ENCODE results near the gene REG1A. TPM values are rescaled to one million over a fixed set of nuclear protein-coding genes. Genes with fewer than 3 reads are reported as not detected.

Gene REG1A
- total RNA-seq, 8 experiments from 2014 or later: 0.56 TPM; not detected in 7

DNA sequence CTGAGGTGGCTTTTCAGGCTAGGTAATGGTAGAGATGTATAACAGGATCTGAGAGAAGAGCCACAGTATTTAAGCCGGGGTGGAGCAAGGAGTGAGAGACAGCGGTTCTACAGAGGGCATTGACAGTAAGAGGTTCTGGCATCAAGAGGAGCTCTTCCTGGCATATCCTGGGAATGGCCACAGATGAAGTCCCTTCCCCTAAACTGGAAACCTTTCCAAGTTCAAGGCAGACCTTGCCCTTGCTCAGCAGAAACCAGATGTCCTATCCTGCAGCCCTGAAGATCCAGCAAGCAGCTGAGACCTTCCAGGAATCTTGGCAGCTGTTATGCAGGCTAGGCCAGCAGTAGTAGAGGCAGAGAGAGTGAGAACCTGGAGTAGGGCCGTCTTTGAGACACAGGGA, 18.1 kb downstream of the REG1A start:
- in situ Hi-C loops (cut with MboI; ENCODE audit: low pct_unique_long_range_greater_than_20kb in 2 of 9, low sequenced_read_pairs in 9 of 9, unreplicated experiment in 9 of 9): no loop called here

DNA sequence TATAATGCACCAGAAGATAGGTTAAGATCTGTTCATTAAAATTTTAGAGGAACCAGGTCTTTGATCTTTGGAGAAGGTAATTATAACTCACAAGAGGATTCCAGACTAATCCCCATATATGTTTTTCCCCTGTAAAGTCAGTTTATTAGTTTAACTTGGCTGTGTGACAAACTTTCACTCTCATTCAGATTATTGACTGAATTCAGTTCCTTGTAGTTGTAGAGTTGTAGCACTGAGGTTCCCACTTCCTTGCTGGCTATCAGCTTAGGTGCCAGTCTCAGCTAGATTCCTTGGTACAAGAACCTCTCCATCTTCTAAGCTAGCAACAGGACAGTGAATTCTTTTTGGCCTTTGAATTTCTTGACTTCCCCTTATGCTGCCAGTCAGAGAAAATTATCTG, 19.1 kb downstream of the REG1A start:
- Histone ChIP-seq H3K27ac (no peak overlapping the region), H3K4me1 (replicated peaks in 1 of 2) (no peaks in the 10 kb centered on the region), H3K4me3 (no peak overlapping the region)
- in situ Hi-C loops (cut with MboI; ENCODE audit: low pct_unique_long_range_greater_than_20kb in 2 of 9, low sequenced_read_pairs in 9 of 9, unreplicated experiment in 9 of 9): no loop called here
- no peak for ATAC-seq (replicated peaks in 6 of 8)

More for the DNA sequence above, 18.1 kb downstream of the REG1A start:
- no peaks in the 10 kb centered on the region for H3K4me1 ChIP-seq (replicated peaks in 1 of 2)
- no peak overlapping the region for H3K4me3 ChIP-seq
- H3K27ac ChIP-seq: no peak overlapping the region
- 0 to 100% (median 78%) methylated on average over 1 to 3 of the region's 3 CpGs; no CpG with 5 or more reads in 1 of the 10 experiments for WGBS, 10 experiments
- no peak for ATAC-seq (replicated peaks in 6 of 8)

DNA sequence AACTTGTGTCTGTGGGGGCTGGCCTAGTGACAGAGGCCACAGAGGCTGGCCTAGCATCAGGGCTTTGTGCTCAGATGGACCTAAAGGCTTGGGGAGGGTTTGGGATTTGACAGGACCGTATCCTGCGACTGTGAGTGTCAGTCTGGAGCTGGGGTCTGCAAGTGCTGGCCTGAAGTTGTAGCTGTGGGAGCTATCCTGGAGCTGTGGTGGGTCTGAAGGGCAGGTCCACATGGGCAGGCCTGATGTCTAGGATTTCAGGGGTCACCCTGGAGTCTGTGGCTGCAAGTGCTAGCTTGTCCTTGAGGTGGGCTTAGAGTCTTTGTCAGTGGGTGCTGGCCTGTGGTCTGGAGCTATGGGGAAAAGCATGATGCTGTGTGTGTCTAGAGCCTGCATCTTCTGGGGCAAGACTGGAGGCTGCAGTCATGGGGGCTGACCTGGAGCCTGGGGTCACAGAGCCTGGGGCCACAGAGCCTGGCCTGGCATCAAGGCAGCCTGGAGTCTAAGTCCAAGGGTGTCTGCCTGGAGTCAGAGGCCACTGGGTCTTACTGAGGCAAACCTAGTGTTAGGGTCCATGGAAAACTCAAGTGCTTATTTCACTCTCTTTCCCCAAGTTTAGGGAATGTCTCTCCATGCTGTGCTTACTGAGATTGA, 35.7 kb downstream of the REG1A start:
- WGBS, 10 experiments: 7 to 100% (median 71%) methylated on average over 1 to 2 of the region's 2 CpGs; no CpG with 5 or more reads in 7 of the 10 experiments
- no peak overlapping the region for H3K4me3 ChIP-seq
- no peak for ATAC-seq (replicated peaks in 6 of 8)
- no peaks in the 10 kb centered on the region for H3K4me1 ChIP-seq (replicated peaks in 1 of 2)
- no peak overlapping the region for H3K27ac ChIP-seq
- in situ Hi-C loops (cut with MboI; ENCODE audit: low pct_unique_long_range_greater_than_20kb in 2 of 9, low sequenced_read_pairs in 9 of 9, unreplicated experiment in 9 of 9): no loop called here

DNA sequence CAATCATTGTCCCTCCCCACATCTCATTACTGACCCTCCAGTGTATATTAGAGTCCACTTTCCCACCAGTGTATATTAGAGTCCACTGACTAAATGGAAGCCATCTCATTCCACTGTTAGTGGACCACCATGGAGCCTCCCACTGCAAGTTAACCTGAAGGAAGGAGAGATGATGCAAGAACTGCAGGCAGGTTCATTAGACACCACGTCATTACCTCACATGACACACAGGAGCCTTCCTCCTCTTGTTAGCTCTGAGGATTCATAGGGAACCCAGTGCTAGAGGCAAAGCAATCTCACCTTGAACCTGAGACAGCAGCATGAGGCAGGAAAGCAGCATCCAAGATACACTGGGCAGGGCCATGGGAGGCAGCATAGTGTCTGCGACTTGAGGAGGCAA, 38.7 kb downstream of the REG1A start:
- Histone ChIP-seq H3K4me1 (replicated peaks in 1 of 2) (no peaks in the 10 kb centered on the region), H3K27ac (no peak overlapping the region), H3K4me3 (no peak overlapping the region)
- ATAC-seq (replicated peaks in 6 of 8): no peak
- whole genome bisulfite sequencing, 10 experiments: 6 to 73% (median 50%) methylated on average over 1 to 2 of the region's 2 CpGs; no CpG with 5 or more reads in 7 of the 10 experiments
- in situ Hi-C loops (cut with MboI; ENCODE audit: low pct_unique_long_range_greater_than_20kb in 2 of 9, low sequenced_read_pairs in 9 of 9, unreplicated experiment in 9 of 9): no loop called here

DNA sequence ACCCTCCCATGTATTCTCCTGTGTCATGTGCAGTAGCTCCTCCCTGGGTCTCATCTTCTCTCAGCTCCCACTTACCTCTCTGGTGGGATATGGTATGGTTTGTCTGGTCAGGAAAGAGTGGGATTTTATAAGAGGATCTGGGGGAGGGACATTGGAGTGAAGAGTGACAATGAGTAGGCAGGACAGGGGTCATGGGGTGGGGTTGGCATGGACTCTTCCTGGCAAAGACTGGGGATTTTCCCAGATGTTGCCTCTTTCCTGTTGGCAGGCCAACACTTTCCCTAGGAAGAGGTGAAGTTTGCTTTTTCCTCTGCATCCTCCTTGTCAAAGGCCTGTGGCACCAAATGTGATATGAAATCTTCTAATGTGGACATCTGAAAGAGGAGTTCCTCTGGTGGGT, 39.4 kb downstream of the REG1A start, which contains the start of gene REG3A:
REG3A (minus strand) TSS at position 101 of the 400 bp plus-strand sequence. CDS start 348 bp downstream, outside the sequence.
- no peak within 1 kb of the TSS for H3K4me3 ChIP-seq
- no peak for ATAC-seq (replicated peaks in 6 of 8)
- in situ Hi-C loops (cut with MboI; ENCODE audit: low pct_unique_long_range_greater_than_20kb in 2 of 9, low sequenced_read_pairs in 9 of 9, unreplicated experiment in 9 of 9): no loop called here
- H3K4me1 ChIP-seq (replicated peaks in 1 of 2): no peaks in the 10 kb centered on the region
- H3K27ac ChIP-seq: no peak within 1 kb of the TSS

DNA sequence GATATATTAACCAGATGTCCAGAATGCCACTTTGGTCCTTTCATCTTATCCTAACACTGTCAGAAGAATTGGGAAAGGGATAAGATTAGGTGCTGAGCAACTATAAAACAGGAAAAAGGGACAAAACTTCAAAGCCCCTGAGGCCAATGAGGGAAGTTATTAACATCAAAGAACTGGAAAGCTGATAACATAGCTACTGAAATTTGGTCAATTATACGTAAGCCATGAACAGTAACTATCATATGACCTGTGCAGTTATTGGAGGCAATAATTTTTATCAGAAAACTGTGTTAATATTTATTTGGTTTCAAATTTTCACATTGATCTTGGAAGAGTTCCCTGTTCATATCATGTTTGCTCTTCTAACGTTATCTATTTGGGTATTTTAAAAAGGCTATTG, 41.8 kb downstream of the REG1A start:
- Histone ChIP-seq H3K27ac (no peak overlapping the region), H3K4me3 (no peak overlapping the region), H3K4me1 (replicated peaks in 1 of 2) (no peaks in the 10 kb centered on the region)
- in situ Hi-C loops (cut with MboI; ENCODE audit: low pct_unique_long_range_greater_than_20kb in 2 of 9, low sequenced_read_pairs in 9 of 9, unreplicated experiment in 9 of 9): no loop called here
- 0 to 100% (median 42%) methylated on average over 1 to 2 of the region's 2 CpGs for WGBS, 10 experiments
- ATAC-seq (replicated peaks in 6 of 8): no peak

DNA sequence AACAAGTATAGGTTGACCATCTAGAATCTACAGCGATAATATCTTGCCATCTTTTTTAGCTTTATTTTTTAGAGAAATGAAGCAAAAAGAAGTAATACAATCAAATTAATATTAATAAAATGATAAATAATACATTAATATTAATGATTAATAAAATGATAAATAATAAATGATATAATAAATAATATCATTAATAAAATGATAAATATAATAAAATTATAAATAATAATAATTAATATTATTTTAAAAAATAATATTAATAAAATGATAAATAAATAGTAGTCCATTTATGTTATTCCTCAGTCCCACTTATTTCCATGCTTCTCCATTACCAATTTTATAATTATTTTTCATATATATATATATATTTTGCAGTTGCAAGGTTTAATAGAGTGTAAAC, 42.5 kb downstream of the REG1A start:
- in situ Hi-C loops (cut with MboI; ENCODE audit: low pct_unique_long_range_greater_than_20kb in 2 of 9, low sequenced_read_pairs in 9 of 9, unreplicated experiment in 9 of 9): no loop called here
- ATAC-seq (replicated peaks in 6 of 8): no peak
- Histone ChIP-seq H3K27ac (no peak overlapping the region), H3K4me3 (no peak overlapping the region), H3K4me1 (replicated peaks in 1 of 2) (no peaks in the 10 kb centered on the region)
- 33 to 100% (median 100%) methylated on average over 1 of the region's 1 CpG; no CpG with 5 or more reads in 2 of the 10 experiments for WGBS, 10 experiments

DNA sequence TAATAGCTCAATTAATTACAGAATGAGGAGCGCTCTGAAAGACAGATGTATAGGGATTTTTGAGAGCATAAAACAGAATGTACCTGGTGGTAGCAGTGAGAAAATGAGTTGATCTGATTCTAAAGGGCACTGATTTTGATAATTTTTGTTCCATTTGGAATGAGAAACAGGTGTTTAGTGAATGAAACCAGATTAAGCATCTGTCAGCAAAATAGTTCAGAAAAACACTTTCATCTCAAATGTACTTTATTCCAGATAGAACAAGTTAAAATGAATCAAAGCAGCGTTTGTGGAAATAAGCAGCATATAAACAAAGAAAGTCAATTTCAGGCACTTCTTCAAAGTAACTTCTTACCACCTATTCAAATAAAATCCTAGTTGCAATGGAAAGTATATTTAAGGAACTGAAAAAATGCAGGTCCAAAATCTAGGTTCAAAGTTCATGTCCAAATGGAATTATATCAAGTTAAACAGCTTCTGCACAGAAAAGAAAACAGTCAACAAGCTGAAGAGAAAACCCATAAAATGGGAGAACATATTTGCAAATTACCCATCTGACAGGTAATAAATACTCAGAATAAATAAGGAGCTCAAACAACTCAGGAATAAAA, 51.2 kb downstream of the REG1A start:
- Histone ChIP-seq H3K4me1 (replicated peaks in 1 of 2) (no peaks in the 10 kb centered on the region), H3K27ac (no peak overlapping the region), H3K4me3 (no peak overlapping the region)
- in situ Hi-C loops (cut with MboI; ENCODE audit: low pct_unique_long_range_greater_than_20kb in 2 of 9, low sequenced_read_pairs in 9 of 9, unreplicated experiment in 9 of 9): no loop called here
- WGBS, 10 experiments: 0 to 91% (median 82%) methylated on average over 1 to 2 of the region's 2 CpGs
- ATAC-seq (replicated peaks in 6 of 8): no peak

Other genes starting within 250 kb of the REG1A start
- 1 to 10 TPM in 3 of 8 experiments, under 1 TPM in 3, not detected in 2; 0.23 to 9.7 (median 0.90) TPM for gene REG3G, start 94.8 kb upstream of the REG1A start, total RNA-seq
- under 1 TPM in 1 of 8 experiments, not detected in 7; 0.38 TPM for gene REG1B, start 32.5 kb upstream of the REG1A start, total RNA-seq
- under 1 TPM in 1 of 8 experiments, not detected in 7; 0.54 TPM for gene REG3A, start 39.3 kb downstream of the REG1A start, total RNA-seq